ENCODE results near the gene NDUFB6.
"Not testable (repeated sequence)": the region's sequence is repeated elsewhere in the genome, so short reads cannot be mapped to it uniquely, and the experiment has no call there.

NDUFB6 gene

DNA sequence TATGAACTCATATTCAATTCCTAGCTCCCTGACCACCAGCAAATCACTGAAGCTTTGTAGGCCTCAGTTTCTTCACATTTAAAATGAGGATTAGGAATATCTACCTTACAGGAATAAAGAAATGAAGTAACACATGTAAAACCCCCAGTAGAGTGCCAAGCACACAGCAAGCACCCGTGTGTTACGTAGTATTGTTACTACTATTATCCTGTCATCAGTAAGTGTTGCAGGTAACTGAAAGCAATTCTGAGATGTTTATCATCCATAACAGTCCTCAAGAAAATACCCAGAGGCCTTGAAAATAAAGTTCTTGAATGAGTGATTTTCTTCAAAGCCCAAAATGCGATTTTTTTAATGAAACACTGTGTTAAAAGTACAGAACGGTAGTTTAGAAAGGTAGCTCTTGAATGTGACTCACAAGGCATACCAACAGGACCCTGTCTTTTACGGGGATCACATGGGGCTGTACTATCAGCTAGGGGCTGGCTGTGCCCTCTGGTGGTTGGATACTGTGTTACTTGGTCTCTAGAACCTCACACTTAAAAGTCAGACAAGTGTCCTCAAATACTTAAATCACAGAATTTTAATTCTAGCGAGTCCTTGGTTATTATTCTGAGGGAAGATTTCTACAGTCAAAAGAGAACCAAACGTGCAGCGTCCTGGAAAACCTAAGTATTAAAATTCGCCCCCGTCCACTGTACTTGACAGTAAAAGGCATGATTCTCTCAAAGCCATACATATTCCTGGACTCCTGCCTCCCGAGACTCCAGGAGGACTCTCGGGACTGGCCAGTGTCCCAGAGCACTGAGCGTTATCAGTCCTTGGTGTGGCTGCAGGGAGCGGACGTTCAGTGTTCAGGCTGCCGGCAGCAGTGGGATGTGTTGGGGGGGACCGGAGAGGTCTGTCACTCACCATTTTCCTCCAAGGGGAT lies 725 bp downstream of the NDUFB6 start:
- no peak for DNase-seq (ENCODE audit: low read depth in 2 of 2)

DNA sequence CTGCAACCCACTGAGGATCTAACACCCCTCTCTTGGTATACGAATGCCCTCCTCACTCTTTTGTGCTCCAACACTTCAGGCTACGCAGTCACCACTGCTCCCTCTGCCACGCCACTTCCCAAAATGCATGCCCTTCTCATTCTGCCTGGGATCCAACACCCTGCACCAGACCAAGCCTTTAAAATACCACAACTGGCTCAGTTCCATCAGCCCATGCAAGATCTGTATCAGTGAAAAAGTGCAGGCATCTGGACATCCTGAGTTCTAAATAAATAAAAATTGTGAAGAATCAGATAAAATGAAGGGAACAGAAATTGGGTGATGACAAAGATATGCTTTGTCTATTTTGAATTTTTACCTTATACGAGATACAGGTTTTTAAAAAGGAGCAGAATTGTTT lies 2.7 kb downstream of the NDUFB6 start:
- DNase-seq (ENCODE audit: low read depth in 2 of 2) = no peak

DNA sequence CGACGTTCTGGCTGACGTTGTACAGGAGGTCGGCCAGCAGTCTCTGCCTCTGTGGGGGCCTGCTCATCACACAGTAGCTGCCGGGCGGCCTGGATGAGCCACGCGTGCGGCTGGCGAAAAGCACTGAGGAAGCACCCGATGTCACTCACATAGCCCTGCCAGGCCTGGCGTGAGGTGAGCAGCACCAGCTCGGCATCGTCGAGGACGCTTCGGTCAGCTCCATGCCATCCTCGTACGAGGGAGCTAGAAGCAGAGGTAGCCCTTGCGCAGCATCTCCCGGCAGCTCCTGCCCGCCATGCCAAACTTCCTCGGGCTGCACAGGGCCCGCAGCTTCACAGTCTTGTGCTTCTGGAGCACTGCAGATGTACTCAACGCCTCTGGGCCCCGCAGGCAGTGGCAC lies 6.2 kb downstream of the NDUFB6 start:
- DNase-seq (ENCODE audit: low read depth in 2 of 2) = no peak

DNA sequence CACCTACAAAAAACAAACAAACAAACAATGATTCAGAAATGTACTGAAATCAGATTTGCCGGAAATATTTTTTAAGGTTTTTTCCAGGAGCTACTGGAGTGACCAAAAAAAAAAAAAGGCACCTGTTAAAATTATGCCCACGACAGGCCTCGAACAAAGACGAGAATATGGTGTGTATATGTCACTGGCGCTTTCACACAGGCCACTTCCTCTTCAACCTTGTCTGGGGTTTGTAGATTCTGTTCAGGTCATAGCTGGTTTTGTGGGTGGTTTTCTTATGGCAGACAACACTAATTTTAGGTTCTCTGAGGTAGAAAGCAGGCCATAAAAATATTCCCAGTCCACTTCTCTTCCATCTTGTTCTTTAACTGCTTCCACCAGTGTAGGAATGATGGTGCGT lies 7.0 kb downstream of the NDUFB6 start:
- DNase-seq (ENCODE audit: low read depth in 2 of 2) = no peak

DNA sequence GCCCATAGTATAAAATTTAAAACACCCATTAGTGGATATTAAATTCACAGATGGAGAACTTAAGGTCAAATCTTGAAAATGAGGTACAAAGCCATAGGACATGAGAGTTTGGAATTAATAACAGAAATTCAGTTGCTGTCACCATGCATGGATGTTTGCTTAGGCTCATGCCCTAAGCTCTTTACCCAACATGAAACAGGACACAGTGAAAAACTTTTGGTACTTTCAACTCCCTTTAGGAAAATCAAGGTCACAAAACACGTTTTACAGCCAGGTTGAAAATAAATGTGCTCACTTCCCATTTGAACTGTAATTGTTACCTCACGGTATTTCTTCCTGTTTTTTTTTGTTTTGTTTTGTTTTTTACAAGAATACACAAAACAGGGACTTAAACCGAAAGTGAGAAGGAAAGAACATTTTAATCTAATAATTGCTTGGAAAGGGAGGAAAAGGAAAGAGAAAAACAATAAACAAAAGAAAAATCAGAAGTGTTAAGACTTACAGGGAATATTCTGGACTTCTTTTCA lies 14.5 kb downstream of the NDUFB6 start:
- DNase-seq (ENCODE audit: low read depth in 2 of 2) = no peak

DNA sequence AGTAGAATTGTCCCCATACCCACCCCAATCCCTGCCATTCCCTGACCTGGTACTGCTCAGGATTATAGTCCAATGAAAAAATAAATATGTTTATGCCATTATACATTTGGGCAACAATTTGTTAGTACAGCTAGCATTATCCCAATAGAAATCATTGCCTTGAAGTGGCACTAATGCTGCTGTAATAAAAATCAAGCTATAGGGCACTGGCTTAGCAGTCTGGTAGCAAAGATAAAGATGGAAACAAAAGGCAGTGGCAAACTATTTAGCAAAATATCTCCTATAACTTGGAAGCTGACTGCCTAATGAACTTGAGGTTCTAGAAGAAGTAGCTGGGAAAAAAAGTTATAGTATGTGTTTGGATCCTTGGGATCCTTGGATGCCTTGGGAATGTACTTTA lies 18.4 kb downstream of the NDUFB6 start:
- DNase-seq (ENCODE audit: low read depth in 2 of 2) = no peak

DNA sequence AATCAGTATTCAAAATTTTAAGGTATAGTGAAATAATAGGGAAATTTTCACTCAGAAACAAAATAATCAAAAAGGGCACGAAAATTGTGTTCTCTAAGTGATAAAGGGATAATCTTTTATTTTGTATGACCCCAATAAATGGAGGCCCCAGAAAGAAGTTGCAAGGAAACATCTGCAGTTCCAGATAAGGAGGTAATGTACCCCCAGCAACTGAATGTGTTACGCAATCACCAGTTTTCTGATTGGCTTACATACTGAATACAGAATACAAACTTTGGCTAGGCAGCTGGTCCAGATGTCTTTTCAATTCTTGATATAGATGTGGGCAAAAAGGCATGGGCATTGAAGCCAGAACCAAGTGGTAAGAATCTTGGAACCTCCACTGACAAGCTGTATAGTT lies 18.9 kb downstream of the NDUFB6 start:
- DNase-seq (ENCODE audit: low read depth in 2 of 2) = no peak

DNA sequence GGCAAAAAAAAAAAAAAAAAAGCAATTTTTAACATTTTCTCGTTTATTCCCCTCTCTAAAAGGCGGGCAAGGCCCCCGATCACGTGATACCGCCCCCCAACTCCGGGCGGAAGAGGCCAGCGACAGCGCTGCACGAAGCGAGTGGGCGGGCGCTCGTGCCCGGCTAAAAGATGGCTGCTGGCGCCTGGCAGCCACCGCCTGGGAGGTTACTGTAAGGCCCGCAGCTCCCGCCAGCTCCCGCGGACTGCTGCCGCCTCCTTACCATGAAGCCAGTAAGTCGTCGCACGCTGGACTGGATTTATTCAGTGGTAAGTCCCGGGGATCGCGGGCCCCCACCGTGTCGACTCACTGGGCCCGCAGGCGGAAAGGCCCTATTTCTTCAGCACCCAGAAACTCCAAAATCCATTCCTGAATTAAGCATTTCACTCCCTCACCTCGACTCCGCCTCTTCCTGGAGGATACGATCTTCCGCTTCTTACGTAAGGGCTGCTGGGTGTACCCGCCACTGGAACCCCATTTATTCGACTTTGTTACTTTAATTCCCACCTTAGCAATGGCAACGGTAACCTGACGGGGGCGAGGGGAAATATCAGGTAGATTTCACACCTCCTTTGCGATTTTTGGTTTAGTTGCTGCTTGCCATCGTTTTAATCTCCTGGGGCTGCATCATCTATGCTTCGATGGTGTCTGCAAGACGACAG lies 20.6 kb downstream of the NDUFB6 start, which contains the start of the genes SMIM27 and TOPORS:
Gene SMIM27, plus strand, starts transcription at position 156 of the 701 bp plus-strand sequence. Its CDS starts 108 bp downstream, at position 264.
Gene TOPORS, minus strand, starts transcription at position 415 of the 701 bp plus-strand sequence. Its CDS starts 150 bp downstream, at position 265.
- peak; percentile 58 to 69 for DNase-seq (ENCODE audit: low read depth in 2 of 2)

DNA sequence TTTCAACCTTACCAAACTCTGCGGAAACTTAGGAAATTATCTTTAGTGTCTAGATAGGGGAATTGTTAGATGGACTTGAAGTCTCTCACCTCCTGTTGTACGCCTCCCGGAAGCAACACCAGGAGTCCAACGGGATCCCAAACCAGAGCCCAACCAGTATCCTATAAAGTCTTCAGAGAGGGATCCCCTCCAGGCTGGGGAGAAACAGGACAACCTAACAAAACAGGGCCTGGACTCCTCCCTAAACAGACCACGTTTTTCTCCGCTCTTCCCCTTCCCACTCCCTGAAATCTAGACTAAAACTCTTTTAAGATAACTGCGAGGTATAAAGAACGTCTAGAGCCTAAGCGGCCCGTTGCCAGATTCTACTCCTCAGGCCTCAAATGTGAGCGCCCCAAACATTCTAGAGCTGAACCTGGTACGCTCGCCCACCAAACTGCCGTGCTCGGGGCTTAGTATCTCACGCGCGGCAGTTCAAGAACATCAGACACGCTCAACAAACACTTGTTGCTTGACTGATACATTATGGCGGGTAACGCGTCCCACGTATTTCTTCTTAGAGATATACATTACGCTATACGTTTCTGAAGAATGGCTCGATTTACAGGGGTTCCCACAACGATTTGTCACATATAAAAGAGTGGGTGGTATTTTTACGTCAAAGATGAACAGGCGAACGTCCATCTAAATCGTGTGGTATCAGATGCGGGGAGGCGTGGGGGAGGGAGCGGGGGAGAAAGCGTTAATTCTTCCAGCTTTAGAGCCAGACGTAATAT lies 21.5 kb downstream of the NDUFB6 start:
- peak in 1 of 2 experiments; percentile 12 for DNase-seq (ENCODE audit: low read depth in 2 of 2)

DNA sequence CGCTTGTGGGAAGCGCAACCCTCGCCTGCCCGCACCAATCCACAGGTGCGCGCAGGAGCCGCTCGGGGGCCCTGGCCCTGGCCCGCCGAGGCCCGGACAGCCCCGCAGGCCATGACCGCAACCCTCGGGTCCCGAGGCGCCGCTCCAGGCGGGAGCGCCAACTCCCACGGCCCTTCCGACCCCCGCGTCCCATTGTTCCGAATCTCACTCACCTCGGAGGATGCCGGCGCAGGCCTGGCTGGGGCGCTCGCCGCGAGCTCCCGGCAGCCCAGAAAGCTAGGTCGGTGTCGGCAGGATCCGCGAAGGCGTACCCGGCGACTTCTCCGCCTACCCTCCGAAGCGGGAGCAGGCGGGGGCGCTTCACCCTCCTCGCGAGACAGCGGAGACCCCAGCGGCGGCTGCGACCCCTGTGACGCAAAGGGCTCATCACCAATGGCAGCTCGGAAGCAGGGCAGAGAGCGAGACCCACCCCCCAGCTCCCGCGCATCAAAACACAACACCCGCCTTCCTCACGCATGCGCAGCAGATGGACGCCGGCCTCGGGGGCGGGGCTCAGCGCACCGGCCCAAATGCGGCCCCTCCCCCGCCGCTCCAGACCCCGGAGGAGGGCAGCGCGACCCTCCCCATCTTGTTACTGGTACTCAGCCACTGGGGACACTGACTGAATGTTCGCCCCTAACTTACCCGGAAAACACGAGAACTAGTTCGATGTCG lies 22.2 kb downstream of the NDUFB6 start:
- DNase-seq (ENCODE audit: low read depth in 2 of 2) = peak; percentile 82 to 85

DNA sequence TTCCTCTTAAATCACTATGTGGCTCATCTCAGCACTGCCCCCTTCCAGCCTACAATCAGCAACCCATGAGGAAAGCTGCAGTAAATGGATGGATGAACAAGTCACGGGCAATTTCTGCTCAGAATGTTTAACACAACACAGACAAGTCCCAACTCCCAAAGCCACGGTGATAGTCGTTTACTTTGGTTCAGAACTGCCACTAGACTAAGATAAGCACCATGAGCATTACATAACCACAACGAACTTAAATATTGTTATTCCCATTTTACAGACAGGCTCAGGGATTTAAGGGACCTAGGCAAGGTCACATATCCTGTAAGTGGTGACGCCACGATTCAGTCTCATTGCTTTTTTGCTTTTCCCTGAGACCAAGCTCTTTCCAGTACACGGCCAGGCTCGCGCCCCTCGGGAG lies 22.8 kb downstream of the NDUFB6 start:
- no peak for DNase-seq (ENCODE audit: low read depth in 2 of 2)

DNA sequence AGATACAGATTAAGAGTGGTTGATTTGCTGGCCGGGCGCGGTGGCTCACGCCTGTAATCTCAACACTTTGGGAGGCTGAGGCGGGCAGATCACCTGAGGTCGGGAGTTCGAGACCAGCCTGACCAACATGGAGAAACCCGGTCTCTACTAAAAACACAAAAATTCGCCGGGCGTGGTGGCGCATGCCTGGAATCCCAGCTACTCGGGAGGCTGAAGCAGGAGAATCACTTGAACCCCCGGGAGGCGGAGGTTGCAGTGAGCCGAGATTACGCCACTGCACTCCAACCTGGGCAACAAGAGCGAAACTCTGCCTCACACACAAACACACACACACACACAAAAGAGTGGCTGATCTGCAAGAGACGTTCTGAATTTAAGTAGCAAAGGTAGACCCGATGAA lies 24.7 kb downstream of the NDUFB6 start:
- DNase-seq (ENCODE audit: low read depth in 2 of 2) = not testable (repeated sequence)

DNA sequence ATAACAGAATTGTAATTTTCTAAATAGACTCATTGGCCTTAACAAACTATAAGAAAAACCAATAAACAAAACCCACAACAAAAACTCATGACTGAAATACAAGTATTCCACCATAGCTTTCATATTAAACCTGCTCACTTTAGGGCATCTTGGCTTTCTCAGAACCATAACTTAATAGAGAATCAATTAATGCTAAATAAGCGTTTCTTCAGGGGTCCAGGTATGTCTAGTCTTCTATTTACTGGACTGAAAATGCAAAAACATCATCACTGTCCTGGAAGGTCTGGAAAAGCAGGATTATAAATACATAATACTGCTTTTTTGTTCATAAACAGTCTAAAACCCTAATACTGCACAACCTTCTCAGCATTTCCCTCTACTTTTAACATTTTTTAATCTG lies 27.1 kb downstream of the NDUFB6 start:
- DNase-seq (ENCODE audit: low read depth in 2 of 2) = no peak

DNA sequence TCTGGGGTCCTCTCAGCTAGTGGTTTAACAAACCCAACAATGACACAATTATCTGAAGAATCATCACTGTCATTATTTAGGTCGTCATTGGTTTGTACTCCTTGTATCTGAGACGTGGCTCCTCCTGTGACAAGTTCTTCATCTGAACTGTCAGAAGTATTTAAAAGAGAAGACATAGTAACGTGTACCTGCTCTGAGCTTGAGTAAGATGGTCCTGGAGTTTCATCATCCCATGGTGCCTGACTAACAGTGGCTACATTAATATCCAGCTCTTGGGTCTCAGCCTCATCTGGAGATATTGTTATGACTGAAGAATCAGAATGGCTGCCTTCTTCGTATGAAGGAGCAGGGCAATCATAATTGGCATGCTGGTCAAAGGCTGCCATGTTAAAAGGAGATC lies 29.9 kb downstream of the NDUFB6 start:
- DNase-seq (ENCODE audit: low read depth in 2 of 2) = no peak

DNA sequence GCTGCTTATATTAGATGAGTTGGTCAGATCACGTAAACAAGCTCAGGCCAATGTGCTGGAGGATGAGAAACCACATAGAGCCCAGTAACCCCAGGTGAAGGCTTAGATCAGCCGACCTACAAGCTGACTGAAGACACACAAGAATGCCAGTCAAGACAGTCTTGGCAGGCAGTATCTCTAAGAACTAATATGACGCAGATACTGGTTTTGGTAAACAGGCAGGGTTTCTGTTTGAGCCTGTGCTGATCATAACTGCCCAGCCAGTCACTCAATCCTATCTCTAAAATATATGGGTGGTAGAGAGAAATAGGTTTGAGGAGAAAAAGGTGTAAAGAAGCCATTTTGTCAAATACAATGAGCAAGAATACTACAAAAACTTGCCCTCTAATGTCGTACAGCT lies 39.1 kb downstream of the NDUFB6 start:
- DNase-seq (ENCODE audit: low read depth in 2 of 2) = no peak

DNA sequence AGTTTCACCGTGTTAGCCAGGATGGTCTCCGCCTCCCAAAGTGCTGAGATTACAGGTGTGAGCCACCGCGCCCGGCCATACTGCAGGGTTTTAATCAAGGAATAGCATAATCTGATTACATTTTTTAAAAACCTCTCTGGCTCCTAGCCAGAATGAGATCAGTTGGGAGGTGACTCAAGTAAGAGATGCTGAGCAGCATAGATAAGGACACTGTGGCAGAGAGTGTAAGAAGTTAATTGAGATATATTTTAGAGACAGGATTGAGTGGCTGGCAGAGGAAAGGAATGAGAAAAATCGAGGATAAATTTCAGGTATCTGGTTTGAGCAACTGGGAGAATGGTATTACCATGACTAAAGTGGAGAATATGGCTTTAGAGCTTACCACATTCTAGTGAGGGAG lies 39.6 kb downstream of the NDUFB6 start:
- DNase-seq (ENCODE audit: low read depth in 2 of 2) = no peak

DNA sequence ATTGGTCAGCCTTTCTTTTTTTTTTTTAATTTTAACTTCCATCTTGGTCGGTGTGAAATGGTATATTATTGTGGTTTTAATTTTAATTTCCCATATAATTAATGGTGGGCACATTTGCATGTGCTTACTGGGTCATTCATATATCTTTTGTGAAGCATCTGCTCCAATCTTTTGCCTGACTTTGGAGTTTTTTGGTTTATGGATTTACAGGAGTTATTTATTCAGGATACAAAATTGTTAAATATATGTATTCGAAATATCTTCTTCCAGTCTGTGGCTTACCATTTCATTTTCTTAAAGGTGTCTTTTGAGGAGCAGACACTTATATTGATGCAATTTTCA lies 46.3 kb downstream of the NDUFB6 start:
- no peak for DNase-seq (ENCODE audit: low read depth in 2 of 2)

DNA sequence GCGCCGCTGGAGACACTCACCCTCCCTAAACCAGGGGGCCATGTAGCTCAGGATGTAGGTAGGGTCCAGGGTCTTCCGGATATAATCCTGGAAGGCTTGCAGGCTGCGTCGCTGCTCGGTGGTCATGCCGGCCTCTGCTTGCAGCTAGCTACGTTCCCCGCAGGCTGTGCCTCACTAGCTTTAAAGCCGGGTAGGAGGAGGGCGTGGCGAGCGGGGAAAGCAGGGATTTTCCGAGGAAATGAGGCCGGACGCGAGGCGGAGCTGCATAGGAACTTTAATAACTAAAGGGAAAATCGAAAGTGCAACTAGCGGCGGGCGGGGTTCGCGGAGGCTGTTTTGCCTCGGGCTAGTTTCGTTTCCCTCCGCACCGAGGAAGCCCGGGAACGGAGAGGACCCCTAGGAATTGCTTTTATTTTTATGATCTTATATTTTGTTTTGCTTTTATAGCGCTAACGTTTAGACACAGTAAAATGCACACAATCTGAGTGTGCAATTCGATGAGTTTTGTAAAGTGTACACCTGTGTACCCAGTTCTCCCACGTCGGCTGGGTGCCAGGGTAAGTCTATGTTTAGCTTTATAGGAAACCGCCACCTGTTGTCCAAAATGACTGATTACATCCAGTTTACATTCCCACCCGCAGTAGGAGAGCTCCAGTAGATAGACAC lies 46.8 kb downstream of the NDUFB6 start, which contains the start of gene RIGI:
Gene RIGI, minus strand, starts transcription at position 156 of the 666 bp plus-strand sequence. Its CDS starts 30 bp downstream, at position 126.
- DNase-seq (ENCODE audit: low read depth in 2 of 2) = peak; percentile 64 to 72

DNA sequence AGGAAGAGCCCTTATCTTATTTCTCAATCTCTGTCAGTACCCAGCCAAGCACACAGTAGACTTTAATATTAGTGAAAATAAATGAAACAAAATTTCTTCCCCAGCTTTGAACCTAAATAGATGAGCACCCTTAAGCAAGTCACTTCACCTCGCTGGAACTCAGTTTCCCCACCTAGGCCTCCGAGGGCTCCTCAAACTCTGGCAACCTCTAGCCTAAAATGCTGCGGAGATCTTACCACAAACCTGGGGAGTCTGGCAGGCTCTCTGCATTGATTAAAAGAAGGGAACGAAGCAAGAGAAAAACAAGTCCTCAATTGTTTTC lies 47.3 kb downstream of the NDUFB6 start:
- DNase-seq (ENCODE audit: low read depth in 2 of 2) = no peak

DNA sequence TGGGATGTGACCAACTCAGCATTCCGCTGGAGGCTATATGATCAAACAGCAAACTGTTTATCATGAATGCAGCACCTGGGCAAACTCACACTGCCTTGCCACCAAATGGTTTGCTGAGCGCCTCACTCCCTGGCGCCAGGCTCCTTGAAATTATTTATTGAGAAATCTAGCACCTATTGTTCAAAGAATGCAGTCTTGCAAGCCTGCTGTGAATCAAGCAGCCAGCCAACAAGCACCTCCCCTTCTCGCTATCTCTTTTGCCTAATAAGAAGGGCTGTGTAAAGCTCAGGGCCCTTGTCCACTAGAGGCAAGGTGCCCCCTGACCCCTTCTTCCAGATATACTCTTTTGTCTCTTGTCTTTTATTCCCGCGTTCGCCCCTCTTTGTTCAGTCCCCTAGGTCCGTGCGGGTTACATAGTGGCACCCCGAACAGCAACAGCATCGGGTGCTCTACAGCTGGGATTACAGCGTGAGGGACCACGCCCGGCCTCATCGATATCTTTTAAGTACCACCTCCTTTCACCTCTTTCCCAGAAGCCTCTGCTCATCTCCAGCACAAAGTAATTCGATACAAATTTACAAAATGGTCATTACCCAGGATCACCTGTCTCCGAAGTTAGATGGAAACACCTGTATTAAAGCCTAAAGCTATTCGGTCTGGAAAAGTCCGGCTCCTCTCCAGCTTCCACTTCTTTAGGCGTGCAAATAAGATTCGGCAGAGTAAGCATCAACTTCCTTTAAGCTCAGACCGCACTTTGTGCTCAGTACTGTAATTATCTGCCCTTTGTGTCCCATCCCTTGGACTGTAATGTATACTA lies 47.9 kb downstream of the NDUFB6 start:
- DNase-seq (ENCODE audit: low read depth in 2 of 2) = no peak
